ENCODE data around the gene PRRC2C. TPM values are rescaled to one million over a fixed set of nuclear protein-coding genes. Genes with fewer than 3 reads are reported as not detected.

PRRC2C gene
- total and polyA plus RNA-seq, 2 of the 13 experiments (the other 11 are each of a cell fraction or from before 2014, with no cell fraction given), result 46.2 to 57.0 TPM

DNA sequence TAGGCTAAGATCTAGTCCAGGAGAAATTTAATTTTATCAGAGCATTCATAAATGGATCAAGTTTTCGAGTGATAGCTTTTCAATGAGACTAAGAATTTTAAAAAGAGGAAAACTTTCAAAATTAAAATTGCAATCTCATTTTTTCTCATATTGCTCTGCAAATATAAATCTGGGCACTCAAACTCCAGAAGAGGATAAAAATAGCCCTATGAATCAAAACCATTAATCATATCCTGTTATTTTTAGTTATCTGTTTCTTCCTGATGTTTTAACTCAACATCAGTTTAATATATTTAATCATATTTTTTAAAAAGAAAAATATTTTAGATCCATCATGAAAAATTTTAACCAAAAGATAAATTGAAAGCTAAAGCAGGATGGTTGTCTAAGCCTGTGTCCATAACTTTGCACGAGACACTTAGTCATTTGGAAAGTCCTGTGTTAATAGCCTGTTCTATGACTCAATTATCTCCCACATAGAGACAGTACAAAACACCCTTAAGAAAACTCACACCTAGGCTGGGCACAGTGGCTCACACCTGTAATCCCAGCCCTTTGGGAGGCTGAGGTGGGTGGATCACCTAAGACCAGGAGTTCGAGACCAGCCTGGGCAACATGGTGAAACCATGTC, 17.1 kb upstream of the PRRC2C start:
- no peak overlapping the region for H3K4me2 ChIP-seq (ENCODE audit: low read depth, low read length)
- no peak for DNase-seq (ENCODE audit: low spot score)
- WGBS (ENCODE audit: low lambda C conversion rate), result 3% methylated on average over 3 of the region's 3 CpGs
- no peak for ATAC-seq
- H3K27ac ChIP-seq (ENCODE audit: extremely low read length, insufficient read depth, low read length), result no peak overlapping the region
- no peaks in the 10 kb centered on the region for H3K27me3 ChIP-seq (ENCODE audit: control insufficient read depth in 1 of 2, insufficient read depth in 2 of 2, low read length in 2 of 2)
- H4K20me1 ChIP-seq (ENCODE audit: insufficient read depth, low read length), result no peaks in the 10 kb centered on the region
- POLR2A ChIA-PET, result no interaction called here
- CTCF ChIA-PET (ENCODE audit: low intra/inter-chr PET ratio, low total read pairs), result no interaction called here
- H3K4me3 ChIP-seq (replicated peaks in 1 of 3; ENCODE audit: insufficient read depth in 1 of 3, low read depth in 2 of 3, low read length in 3 of 3), result no peak overlapping the region
- in situ Hi-C loops (cut with HindIII; ENCODE audit: extremely low pct_ligation_motif_present, low pct_unique_long_range_greater_than_20kb), result no loop called here
- H3K9ac ChIP-seq (ENCODE audit: insufficient read depth, low read depth, low read length), result no peak overlapping the region
- TF ChIP-seq MTA3 (CRISPR knock-in tag; IDR thresholded peaks at IDR 0.05), result no peak
- TF ChIP-seq ZNF44 (CRISPR knock-in tag; IDR thresholded peaks at IDR 0.05), result no peak
- TF ChIP-seq, protein P1, sequence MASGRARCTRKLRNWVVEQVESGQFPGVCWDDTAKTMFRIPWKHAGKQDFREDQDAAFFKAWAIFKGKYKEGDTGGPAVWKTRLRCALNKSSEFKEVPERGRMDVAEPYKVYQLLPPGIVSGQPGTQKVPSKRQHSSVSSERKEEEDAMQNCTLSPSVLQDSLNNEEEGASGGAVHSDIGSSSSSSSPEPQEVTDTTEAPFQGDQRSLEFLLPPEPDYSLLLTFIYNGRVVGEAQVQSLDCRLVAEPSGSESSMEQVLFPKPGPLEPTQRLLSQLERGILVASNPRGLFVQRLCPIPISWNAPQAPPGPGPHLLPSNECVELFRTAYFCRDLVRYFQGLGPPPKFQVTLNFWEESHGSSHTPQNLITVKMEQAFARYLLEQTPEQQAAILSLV (CRISPR knock-in tag; IDR thresholded peaks at IDR 0.05; ENCODE audit: borderline replicate concordance), result no peak
- TF ChIP-seq FIP1L1 (IDR thresholded peaks at IDR 0.05; ENCODE audit: borderline replicate concordance, insufficient read depth, low read depth, low read length), result no peak
- no peak for TF ChIP-seq KAT8 (CRISPR knock-in tag; IDR thresholded peaks at IDR 0.05)
- no peak for TF ChIP-seq ELF3 (CRISPR knock-in tag; IDR thresholded peaks at IDR 0.05)
- FAIRE-seq, result no peak
- H3K36me3 ChIP-seq (replicated peaks in 1 of 2; ENCODE audit: control insufficient read depth in 1 of 2, insufficient read depth in 2 of 2, low read length in 2 of 2), result no peaks in the 10 kb centered on the region
- BruUV-seq (replicated peaks), result no TSS peak
- no peaks in the 10 kb centered on the region for H3K79me2 ChIP-seq (ENCODE audit: insufficient read depth, low read length)
- intact Hi-C loops (cut with micrococcal nuclease; ENCODE audit: unreplicated experiment), result no loop called here
- H3K9me3 ChIP-seq (ENCODE audit: low read length), result no peaks in the 10 kb centered on the region
- H2AFZ ChIP-seq (ENCODE audit: low read length), result no peak overlapping the region
- 0 out of 2 replicates have a peak, but pooled peaks cover 6% of the 10 kb centered on the region for H3K4me1 ChIP-seq (ENCODE audit: insufficient read depth, low read length)

DNA sequence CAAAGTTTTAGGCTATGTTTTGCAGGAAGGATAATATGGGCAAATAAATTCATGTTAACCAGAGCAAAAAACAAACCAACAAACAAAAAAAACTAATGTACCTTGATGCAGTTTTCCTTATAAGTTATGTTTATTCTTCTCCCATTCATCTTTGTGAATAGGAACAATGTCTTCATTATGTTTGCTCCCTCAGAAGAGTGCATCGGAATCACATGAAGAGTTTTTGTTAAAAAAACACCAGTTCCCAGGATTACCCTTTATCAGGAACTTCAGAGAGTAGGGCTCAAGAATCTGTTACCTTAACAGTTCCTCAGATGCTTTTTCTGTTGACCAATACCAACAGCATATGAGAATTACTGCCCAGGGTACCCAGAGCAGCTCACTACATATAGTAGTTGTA, 14.6 kb upstream of the PRRC2C start:
- Histone ChIP-seq H3K4me2 (ENCODE audit: low read depth, low read length) (no peak overlapping the region), H3K27me3 (ENCODE audit: control insufficient read depth in 1 of 2, insufficient read depth in 2 of 2, low read length in 2 of 2) (no peaks in the 10 kb centered on the region), H4K20me1 (ENCODE audit: insufficient read depth, low read length) (no peaks in the 10 kb centered on the region), H3K4me1 (ENCODE audit: insufficient read depth, low read length) (0 out of 2 replicates have a peak, but pooled peaks cover 6% of the 10 kb centered on the region), H3K79me2 (ENCODE audit: insufficient read depth, low read length) (no peaks in the 10 kb centered on the region), H3K9me3 (ENCODE audit: low read length) (no peaks in the 10 kb centered on the region), H3K4me3 (replicated peaks in 1 of 3; ENCODE audit: insufficient read depth in 1 of 3, low read depth in 2 of 3, low read length in 3 of 3) (no peak overlapping the region), H3K9ac (ENCODE audit: insufficient read depth, low read depth, low read length) (no peak overlapping the region), H3K36me3 (replicated peaks in 1 of 2; ENCODE audit: control insufficient read depth in 1 of 2, insufficient read depth in 2 of 2, low read length in 2 of 2) (no peaks in the 10 kb centered on the region), H3K27ac (ENCODE audit: extremely low read length, insufficient read depth, low read length) (no peak overlapping the region), H2AFZ (ENCODE audit: low read length) (no peak overlapping the region)
- no peak for FAIRE-seq
- ChIA-PET CTCF (ENCODE audit: low intra/inter-chr PET ratio, low total read pairs) (no interaction called here), POLR2A (no interaction called here)
- DNase-seq (ENCODE audit: low spot score), result no peak
- no peak for ATAC-seq
- in situ Hi-C loops (cut with HindIII; ENCODE audit: extremely low pct_ligation_motif_present, low pct_unique_long_range_greater_than_20kb), result no loop called here
- intact Hi-C loops (cut with micrococcal nuclease; ENCODE audit: unreplicated experiment), result no loop called here
- 3% methylated on average over 1 of the region's 1 CpG for WGBS (ENCODE audit: low lambda C conversion rate)
- BruUV-seq (replicated peaks), result no TSS peak
- no peak for TF ChIP-seq STAG1 (CRISPR knock-in tag; IDR thresholded peaks at IDR 0.05)
- TF ChIP-seq ATF1 (CRISPR knock-in tag; IDR thresholded peaks at IDR 0.05), result no peak
- no peak for TF ChIP-seq RNF2 (conservative IDR thresholded peaks at IDR 0.05; ENCODE audit: low read depth)
- no peak for TF ChIP-seq NCOA2 (CRISPR knock-in tag; IDR thresholded peaks at IDR 0.05)
- TF ChIP-seq, protein P2, sequence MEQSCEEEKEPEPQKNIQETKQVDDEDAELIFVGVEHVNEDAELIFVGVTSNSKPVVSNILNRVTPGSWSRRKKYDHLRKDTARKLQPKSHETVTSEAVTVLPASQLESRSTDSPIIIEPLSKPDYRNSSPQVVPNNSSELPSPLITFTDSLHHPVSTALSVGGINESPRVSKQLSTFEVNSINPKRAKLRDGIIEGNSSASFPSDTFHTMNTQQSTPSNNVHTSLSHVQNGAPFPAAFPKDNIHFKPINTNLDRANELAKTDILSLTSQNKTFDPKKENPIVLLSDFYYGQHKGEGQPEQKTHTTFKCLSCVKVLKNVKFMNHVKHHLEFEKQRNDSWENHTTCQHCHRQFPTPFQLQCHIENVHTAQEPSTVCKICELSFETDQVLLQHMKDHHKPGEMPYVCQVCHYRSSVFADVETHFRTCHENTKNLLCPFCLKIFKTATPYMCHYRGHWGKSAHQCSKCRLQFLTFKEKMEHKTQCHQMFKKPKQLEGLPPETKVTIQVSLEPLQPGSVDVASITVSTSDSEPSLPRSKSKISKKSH (CRISPR knock-in tag; IDR thresholded peaks at IDR 0.05; ENCODE audit: borderline replicate concordance), result no peak
- no peak for TF ChIP-seq ZNF101 (CRISPR knock-in tag; IDR thresholded peaks at IDR 0.05; ENCODE audit: borderline replicate concordance, low read depth)
- TF ChIP-seq, protein P3, sequence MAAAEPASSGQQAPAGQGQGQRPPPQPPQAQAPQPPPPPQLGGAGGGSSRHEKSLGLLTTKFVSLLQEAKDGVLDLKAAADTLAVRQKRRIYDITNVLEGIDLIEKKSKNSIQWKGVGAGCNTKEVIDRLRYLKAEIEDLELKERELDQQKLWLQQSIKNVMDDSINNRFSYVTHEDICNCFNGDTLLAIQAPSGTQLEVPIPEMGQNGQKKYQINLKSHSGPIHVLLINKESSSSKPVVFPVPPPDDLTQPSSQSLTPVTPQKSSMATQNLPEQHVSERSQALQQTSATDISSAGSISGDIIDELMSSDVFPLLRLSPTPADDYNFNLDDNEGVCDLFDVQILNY (CRISPR knock-in tag; conservative IDR thresholded peaks at IDR 0.05), result no peak
- TF ChIP-seq, protein P4, sequence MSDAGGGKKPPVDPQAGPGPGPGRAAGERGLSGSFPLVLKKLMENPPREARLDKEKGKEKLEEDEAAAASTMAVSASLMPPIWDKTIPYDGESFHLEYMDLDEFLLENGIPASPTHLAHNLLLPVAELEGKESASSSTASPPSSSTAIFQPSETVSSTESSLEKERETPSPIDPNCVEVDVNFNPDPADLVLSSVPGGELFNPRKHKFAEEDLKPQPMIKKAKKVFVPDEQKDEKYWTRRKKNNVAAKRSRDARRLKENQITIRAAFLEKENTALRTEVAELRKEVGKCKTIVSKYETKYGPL (CRISPR knock-in tag; IDR thresholded peaks at IDR 0.05), result no peak

Measured in HepG2 (cell line).